SKM-1 treated with dmso at 0.1 percent for 144 hours (cell line): Measurements from ENCODE around the gene STMND1.
"Not testable (repeated sequence)": the region's sequence is repeated elsewhere in the genome, so short reads cannot be mapped to it uniquely, and the experiment has no call there.

Experiments used
- DNase-seq: peaks from one replicate; lab custom pipeline; 2025; ENCODE audit not compliant: unreplicated experiment; lab: John Stamatoyannopoulos, UW

Gene STMND1

GRCh38 chr6:17101422-17102257 is at the start of gene STMND1:
Gene STMND1, plus strand, starts transcription at chr6:17102050. Its CDS starts 208 bp downstream, at chr6:17102258.
- no peak for DNase-seq

- DNase-seq: no peak
These were observed 47.2 kb upstream of the STMND1 start for GRCh38 chr6:17054647-17055046.

DNA sequence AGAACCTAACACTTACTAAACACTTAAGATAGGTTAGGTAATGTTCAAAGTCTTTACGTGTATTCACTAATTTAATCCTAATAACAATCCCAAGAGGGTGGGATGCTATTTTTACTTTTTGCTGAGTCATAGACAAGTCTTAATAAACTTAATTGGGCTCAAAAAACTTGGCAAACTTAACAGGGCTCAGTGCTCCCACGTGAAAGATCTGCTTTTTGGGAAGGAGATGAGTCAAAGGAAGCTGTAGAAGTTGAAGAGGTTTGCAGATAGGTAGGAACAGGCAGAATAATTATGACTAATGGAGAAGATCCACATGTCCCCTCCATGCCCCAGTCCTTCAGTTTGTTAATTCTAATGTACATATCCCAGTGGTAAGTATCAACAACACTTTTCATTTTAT is 44.5 kb upstream of the STMND1 start:
- no peak for DNase-seq

- DNase-seq: no peak
These were observed 43.3 kb upstream of the STMND1 start for GRCh38 chr6:17058550-17058949.

DNA sequence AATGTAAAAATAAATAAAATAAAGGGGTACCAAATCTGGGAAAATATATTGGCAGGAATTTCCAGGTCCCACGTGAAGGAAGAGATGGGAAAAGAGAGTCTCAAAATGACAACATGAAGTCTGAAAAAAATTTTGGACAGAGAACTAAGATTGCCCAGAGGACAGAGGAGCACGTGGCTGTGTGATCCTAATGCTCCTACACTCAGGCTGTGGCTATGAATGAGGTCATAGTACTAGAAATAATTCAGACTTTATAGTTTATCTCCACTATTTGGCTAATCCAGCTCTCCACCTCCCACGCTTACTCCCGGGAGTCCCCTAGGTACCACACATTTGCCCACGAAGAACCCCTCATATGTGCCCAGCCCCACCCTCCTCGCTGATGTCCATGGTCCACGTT is 42.8 kb upstream of the STMND1 start:
- DNase-seq: no peak

DNA sequence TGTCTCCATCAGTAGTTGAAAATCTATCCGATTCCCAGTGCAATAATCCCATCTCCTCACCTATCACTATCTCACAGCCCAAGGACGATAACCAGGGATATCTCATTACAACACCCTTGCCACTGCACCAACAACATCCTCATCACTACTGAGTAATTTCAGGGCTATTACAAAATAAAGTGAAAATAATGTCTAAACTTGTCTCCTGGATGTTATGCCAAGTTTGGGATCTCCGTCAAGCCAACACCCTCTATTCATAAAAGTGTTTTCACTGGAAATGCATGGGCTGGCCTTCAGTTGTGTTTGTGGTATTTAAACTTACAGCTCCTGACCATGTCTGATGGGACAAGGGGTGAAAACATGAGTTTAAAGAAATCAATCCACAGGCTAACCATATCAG is 42.0 kb upstream of the STMND1 start:
- DNase-seq: no peak

GRCh38 chr6:17061097-17061496 is 40.8 kb upstream of the STMND1 start:
- no peak for DNase-seq

DNA sequence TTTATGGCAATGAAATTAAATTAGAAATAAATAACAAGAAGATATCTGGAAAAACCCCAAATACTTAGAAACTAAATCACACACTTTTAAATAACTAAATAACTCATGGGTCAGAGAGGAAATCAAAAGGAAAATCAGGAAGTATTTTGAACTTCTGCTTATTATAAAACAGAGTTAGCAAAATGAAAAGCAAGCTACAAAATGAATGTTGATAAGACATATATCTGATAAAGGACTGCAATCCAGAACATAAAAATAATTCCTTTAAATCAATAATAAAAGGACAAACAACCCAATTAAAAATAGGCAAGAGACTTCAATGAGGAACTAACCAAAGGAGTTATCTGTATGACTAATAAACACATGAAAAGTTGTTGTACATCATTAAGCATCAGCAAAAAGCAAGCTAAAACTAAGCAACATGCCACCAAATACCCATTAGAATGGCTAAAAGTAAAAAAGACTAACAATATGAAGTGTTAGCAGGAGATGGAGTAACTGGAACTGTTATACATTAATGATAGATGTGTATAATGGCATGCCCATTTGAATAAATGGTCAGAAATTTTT is 38.9 kb upstream of the STMND1 start:
- DNase-seq: no peak

- DNase-seq: no peak
These were observed 36.9 kb upstream of the STMND1 start for GRCh38 chr6:17064975-17065374.

DNA sequence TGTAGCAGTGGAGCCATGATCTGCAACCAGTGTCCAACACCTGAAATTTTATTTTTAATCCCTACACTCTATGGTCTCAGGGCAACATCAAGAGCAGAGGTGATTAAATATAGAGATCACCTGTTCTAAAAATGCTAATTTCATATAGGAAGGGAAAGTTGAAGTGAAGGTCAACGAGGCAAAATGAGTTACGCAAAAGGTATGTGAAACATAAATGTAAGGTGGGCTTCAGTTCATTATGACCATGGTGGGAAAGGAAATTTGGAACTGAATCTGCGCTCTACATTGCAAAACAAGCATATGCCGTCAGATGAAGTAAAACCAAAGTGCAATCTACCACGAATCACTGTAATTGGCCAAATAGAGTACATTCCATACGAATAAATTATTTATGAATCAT is 35.2 kb upstream of the STMND1 start:
- no peak for DNase-seq

DNA sequence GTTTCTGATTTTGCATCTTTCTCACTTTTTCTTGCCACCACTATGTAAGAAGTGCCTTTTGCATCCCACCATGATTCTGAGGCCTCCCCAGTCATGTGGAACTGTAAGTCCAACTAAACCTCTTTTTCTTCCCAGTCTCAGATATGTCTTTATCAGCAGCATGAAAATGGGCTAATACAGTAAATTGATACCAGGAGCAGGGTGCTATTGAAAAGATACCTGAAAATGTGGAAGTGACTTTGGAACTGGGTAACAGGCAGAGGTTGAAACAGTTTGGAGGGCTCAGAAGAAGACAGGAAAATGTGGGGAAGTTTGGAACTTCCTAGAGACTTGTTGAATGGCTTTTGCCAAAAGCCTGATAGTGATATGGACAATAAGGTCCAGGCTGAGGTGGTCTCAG is 32.9 kb upstream of the STMND1 start:
- DNase-seq: not testable (repeated sequence)

- not testable (repeated sequence) for DNase-seq
These were observed 31.4 kb upstream of the STMND1 start for GRCh38 chr6:17070400-17070799.

GRCh38 chr6:17073596-17073995 is 28.3 kb upstream of the STMND1 start:
- DNase-seq: not testable (repeated sequence)

DNA sequence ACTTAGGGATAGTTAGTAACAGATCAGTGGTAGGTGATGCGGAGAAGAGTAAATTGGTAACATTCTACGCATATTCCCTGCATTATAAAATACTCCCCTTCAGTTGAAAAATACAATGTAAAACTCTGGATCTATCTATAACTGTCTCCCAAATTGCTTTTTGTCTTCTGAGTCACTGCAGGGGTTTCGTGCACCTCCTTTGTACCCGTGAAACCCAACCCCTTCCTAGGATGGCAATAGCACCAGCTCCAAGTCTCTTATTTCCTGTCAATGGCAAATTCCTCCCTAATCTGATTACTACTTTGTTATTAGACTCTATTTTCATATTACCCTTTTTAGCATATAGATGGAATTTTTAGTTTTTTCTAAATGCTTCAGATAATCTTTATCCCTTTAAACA is 20.6 kb upstream of the STMND1 start:
- no peak for DNase-seq

DNA sequence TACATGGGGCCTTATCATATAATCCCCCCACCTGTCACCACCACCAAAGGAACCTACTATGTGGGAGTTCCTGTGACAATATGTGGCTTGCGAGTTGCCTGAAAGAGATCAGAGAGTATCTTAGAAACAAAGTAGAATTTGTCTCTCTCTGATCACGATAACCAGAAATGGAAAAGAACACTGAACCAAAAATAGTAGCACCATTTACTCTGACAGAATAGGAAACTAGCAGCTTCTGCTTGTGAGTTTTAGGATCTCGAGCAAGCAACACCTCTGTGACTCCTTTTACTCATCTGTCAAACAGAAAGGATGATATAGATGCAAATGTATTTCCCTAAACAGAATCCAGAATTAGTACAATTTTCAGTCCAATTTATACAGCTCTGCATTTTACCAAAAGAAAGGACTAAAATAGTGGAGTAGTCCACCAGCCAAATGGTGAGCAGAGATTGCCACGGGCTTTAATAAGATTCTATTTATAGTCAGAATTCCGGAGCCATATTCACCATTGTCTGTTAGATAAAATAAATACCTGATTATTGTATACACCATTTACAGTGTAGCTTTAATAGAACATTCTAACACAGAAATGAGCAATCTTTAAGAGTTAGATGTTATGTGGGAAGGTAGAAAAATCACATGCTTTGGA is 19.9 kb upstream of the STMND1 start:
- no peak for DNase-seq

DNA sequence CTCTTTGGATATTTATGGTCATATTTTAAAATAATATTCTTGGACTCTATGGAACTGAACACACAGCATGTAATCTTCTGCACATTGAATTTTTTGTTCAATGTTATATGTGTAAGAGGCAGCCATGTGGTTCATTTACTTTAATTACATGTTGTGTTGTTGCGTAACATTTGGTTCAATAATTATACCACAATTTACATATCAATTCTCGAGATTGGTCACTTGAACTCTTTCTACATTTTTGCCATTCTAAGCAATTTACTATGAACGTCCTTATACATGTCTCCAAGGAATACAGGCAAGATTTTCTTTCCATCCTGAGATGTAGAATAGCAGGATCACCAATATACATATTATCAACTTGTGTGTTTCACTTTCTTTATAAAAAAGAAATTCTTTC is 18.5 kb upstream of the STMND1 start:
- no peak for DNase-seq

DNA sequence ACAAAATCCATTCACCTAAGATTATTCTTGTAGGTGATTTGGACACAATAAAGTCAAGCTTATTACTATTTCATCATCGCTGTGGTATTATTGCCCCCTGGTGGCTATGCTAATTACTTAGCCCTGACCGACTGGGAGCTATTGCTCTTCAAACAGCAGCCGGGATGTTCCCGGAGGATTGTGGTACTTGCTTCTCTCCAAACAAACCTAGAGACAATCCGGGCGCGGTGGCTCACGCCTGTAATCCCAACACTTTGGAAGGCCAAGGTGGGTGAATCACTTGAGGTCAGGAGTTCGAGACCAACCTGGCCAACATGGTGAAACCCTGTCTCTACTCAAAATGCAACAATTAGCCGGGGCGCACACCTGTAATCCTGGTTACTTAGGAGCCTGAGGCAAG is 15.4 kb upstream of the STMND1 start:
- peak; percentile 36 for DNase-seq

GRCh38 chr6:17088091-17088611 is 13.7 kb upstream of the STMND1 start:
- DNase-seq: no peak

- DNase-seq: no peak
These were observed 10.7 kb upstream of the STMND1 start for GRCh38 chr6:17091122-17091521.

DNA sequence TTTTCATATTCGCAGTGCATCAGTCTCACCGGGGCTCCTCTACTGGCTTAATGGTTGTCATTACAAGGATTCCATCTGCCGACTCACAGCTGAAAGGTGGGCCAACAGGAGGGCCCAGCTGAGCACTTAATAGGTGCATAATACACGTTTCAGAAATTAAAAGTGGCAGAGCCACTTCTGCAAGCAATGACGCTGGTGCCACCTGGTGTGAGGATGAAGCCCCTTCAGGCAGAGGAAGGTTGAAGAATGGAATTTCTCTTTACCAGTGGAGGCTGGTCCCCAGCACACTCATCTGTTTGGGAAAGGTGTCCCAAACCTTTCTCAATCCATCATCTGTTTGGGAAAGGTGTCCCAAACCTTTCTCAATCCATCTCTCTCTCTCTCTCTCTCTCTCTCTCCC is 8.2 kb upstream of the STMND1 start:
- DNase-seq: no peak

- DNase-seq: no peak
These were observed 5.8 kb upstream of the STMND1 start for GRCh38 chr6:17096096-17096495.

DNA sequence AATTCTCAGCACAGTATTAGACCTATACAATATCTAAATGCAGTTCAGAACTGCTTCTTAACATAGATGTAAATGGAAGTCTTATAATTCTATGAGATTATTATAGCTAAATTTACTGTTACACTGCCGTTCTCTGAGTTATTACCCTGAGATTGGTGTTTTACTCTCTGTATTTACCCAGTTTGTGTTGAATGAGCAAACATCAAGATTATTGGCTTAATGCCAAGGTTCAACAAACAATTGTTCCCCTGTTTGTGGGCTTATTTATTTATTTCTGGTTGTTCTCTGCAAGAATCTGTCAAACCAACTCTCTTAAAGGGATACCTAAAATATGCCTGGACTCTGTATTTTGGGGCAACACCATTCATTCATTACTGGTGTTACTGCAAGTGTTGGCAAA is 5.2 kb upstream of the STMND1 start:
- no peak for DNase-seq
